Measurements from ENCODE around the gene RSPH1.

DNA sequence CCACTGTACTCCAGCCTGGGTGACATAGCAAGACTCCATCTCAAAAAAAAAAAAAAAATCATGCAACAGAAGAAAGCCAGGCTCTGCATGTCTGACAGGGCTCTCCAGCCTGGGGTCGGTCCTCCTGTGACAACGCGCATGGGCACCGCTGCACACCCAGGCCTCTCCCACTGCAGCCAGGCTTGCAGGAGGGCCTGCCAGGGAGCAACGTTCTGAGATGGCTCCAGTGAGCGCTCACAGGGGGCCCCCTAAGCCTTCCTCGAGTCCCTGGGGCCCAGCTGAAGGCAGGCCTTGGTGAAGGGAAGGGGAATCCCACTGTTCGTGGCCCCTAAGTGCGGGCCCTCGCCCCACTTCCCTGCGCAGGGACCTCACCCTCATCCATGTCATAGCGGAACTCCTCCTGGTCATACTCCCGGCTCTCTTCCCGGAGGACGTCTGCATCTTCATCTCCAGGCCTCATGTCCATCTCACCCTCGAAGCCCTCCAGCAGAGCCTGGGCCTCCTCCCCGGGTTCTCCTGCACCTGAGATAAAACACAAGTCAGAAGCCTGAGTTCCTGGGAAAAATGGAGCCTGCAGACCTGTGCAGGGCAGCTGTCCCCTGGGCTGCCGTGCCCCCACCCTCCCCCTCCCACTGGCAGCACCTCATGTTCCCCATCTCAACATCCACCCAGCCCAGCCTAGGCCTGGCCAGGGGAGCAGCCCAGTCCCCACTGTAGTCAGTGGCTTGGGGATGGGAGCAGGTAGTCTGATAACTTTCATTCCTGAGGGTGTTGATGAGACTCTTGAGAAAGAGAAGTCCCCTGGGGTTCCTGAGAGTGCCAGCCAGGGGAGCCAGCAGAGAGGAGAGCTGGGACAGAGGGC, 20.3 kb downstream of the RSPH1 start:
- TF ChIP-seq EZH2phosphoT487 (IDR thresholded peaks at IDR 0.05; ENCODE audit: borderline replicate concordance, low read length) (no peak), CTCF (conservative IDR thresholded peaks at IDR 0.05; ENCODE audit: low read depth, low read length) (no peak)
